GM18507 (cell line): ENCODE results near the gene SLC16A10.
"Not testable (repeated sequence)": the region's sequence is repeated elsewhere in the genome, so short reads cannot be mapped to it uniquely, and the experiment has no call there.

Source experiments
- DNase-seq: peaks from one replicate; pipeline ENCODE4 v3.0.0; 2011; ENCODE audit warnings: low read depth; ENCODE audit not compliant: insufficient read length; ENCODE audit errors: extremely low spot score
- FAIRE-seq: peaks from 2 replicates; lab custom pipeline; 2011; peaks lifted over from hg19 to GRCh38; lab: Jason Lieb, UNC

The SLC16A10 gene

GRCh38 chr6:111122458-111123286 lies 35.4 kb downstream of the SLC16A10 start:
- DNase-seq: no peak
- peak; percentile 54 for FAIRE-seq

GRCh38 chr6:111124406-111124805 lies 37.1 kb downstream of the SLC16A10 start:
- DNase-seq: no peak

DNA sequence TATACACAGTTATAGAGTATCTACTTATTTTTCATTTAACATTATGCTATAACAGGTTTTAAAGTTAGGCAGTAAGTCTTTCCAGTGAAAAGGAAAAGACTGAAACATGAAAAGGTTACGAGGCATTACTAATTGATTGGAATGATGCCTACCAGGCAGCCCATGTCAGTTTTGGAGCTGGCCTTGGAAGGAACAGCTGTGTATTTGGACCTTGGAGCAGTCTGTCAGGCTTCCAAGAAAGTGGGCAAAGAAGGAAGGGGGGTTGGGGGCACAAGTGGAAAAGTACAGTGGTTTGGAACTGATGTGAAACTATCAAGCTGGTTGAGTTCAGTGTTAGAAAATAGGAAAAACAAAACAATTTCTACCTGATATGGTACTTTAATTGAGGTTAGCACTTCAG lies 41.7 kb downstream of the SLC16A10 start:
- no peak for DNase-seq
- FAIRE-seq: no peak

More at GRCh38 chr6:111124406-111124805, 37.1 kb downstream of the SLC16A10 start:
- FAIRE-seq: no peak

- DNase-seq, FAIRE-seq: not testable (repeated sequence)
Observed at GRCh38 chr6:111131018-111131417, 43.7 kb downstream of the SLC16A10 start.

DNA sequence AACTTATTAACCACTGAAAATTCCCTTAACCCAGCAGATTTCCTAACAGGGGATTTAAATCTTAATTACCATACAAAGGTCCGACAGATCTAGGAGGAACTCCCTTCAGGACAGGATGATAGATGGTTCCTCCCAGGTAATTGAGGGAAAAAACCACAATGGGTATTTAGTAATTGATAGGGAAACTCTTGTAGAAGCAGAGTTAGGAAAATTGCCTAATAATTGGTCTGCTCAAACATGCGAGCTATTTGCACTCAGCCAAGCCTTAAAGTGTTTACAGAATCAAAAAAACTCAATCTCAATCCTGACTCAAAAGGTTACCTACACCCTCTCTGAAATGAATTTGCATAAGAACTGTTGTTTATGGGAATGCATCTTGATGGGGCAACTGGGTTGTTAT lies 45.4 kb downstream of the SLC16A10 start:
- FAIRE-seq: not testable (repeated sequence)

DNA sequence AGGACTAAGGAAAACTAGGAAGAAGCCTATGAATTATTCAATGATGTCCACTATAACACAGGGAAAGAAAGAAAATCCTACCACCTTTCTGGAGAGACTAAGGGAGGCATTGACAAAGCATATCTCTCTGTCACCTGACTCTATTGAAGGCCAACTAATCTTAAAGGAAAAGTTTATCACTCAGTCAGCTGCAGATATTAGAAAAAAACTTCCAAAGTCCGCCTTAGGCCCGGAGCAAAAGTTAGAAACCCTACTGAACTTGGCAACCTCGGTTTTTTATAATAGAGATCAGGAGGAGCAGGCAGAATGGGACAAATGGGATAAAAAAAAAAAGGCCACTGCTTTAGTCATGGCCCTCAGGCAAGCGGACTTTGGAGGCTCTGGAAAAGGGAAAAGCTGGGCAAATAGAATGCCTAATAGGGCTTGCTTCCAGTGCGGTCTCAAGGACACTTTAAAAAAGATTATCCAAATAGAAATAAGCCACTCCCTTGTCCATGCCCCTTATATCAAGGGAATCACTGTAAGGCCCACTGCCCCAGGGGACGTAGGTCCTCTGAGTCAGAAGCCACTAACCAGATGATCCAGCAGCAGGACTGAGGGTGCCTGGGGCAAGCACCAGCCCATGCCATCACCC lies 47.0 kb downstream of the SLC16A10 start:
- FAIRE-seq, DNase-seq: not testable (repeated sequence)

More for the DNA sequence above, 45.4 kb downstream of the SLC16A10 start:
- DNase-seq: not testable (repeated sequence)

DNA sequence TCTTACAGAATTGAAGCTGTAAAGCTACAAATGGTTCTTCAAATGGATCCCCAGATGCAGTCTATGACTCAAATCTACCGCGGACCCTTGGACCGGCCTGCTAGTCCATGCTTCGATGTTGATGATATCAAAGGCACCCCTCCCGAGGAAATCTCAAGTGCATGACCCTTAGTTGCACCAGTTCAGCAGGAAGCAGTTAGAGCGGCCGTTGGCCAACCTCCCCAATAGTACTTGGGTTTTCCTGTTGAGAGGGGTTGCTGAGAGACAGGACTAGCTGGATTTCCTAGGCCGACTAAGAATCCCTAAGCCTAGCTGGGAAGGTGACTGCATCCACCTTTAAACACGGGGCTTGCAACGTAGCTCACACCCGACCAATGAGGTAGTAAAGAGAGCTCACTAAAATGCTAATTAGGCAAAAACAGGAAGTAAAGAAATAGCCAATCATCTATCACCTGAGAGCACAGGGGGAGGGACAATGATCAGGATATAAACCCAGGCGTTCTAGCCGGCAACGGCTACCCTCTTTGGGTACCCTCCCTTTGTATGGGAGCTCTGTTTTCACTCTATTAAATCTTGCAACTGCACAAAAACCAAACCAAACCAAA lies 50.3 kb downstream of the SLC16A10 start:
- DNase-seq, FAIRE-seq: not testable (repeated sequence)

DNA sequence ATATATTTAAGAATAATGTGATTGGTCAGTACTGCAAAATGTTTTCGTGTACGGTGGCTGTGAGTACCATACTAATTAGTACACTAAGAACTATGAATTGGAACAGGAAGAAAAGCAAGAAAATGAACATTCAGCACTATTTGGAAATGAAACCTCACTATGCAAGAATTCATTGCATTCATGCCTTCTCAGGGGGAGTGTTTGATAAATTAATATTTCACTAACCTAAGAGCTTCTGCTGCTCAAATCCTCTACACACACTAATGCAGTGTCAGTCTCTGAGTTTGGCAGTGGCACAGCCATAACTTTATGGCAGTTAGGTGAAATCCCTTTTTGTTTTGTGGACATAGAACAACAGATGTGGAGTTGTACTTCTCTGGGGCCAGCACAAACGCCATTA lies 60.1 kb downstream of the SLC16A10 start:
- no peak for FAIRE-seq
- DNase-seq: no peak

DNA sequence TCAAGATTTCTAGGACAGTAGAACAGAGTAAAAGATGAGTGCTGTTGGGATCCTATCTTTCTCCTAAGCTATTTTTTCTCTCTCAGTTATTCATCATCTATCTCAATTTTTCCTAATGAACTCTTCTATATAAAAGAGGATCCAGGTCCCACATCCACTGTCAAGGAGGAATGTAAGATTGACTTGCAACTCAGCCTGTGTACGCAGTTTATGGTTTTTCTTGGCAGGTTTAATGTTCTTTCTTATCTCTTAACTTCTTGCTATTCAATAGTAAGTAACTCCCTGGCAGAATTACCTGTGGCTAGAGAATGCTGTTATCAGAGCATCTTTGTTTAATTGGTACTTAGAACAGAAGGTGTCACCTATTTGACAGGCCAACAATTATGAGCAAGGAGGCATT lies 60.8 kb downstream of the SLC16A10 start:
- no peak for FAIRE-seq
- DNase-seq: no peak

DNA sequence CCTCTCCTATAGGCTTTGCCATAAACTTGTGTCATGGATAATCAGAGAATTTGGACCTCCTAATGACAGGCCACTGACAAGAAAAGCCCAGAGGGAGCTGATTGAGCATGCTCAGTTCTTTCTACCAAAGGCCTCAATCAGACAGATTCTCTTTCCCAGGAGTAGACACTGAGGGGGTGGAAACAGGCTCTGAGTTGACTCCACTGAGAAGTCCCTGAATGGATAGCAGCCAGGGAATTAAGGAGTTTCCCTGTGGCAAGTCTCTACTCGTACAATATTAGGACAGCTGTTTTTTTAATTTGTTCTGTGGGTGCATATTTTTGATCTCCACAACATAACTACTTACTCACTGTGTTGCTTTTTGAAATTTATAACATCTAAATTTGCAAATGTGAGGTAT lies 63.3 kb downstream of the SLC16A10 start:
- FAIRE-seq: no peak

GRCh38 chr6:111154981-111155380 lies 67.7 kb downstream of the SLC16A10 start:
- no peak for DNase-seq
- no peak for FAIRE-seq

More for the DNA sequence above, 63.3 kb downstream of the SLC16A10 start:
- DNase-seq: no peak

GRCh38 chr6:111157412-111157811 lies 70.1 kb downstream of the SLC16A10 start:
- FAIRE-seq: no peak
- no peak for DNase-seq

- FAIRE-seq (no peak), DNase-seq (no peak)
Observed at GRCh38 chr6:111159633-111160032, 72.3 kb downstream of the SLC16A10 start.

DNA sequence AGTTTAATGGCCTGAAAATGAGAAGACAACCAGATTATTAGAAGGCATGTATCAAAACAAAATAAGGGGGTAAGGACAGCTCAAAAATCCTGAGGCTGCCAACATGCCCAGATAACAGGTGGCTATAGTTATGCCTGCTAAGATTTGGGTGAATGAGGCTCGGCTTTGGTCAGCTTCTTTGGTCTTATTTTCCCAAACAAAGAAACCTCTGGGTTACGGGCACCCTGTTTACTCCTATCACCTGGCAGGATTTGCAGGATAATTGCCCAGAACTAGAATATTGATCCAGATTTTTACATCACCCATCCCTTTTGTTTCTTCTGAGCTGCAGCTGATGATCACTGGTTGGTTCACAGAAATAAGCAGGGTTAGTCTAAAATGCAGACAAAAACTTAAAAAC lies 74.3 kb downstream of the SLC16A10 start:
- DNase-seq (no peak), FAIRE-seq (no peak)

- FAIRE-seq (no peak), DNase-seq (no peak)
Observed at GRCh38 chr6:111162504-111162903, 75.2 kb downstream of the SLC16A10 start.

- DNase-seq (no peak), FAIRE-seq (peak; percentile 47)
Observed at GRCh38 chr6:111171577-111172400, 84.5 kb downstream of the SLC16A10 start.

DNA sequence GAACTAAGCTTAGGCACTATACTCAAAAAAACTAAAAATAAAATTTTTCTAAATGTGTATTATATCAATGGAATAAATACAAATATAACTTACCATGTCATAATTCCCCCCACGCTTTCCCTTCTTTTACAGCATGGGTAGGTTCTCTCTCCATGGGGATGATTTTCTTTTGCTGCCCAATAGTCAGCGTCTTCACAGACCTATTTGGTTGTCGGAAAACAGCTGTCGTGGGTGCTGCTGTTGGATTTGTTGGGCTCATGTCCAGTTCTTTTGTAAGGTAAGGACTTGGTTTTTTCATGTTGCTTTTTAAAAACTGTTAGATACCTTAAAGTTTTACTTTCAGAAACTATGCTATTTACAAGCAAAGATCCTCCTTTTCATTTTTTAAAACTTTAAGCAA lies 85.3 kb downstream of the SLC16A10 start:
- DNase-seq (no peak), FAIRE-seq (no peak)

DNA sequence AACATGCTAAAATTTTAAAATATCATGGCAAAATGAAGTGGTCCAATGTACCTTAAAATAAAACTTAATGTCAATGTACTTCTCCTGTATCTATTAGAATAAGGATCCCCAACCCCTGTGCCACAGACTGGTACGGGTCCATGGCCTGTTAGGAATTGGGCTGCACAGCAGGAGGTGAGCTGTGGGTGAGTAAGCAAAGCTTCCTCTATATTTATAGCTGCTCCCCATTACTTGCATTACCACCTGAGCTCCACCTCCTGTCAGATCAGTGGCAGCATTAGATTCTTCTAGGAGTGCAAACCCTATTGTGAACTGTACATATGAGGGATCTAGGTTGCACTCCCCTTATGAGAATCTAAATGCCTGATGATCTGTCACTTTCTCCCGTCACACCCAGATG lies 86.0 kb downstream of the SLC16A10 start:
- peak; percentile 33 for FAIRE-seq
- no peak for DNase-seq

- FAIRE-seq (peak; percentile 21), DNase-seq (no peak)
Observed at GRCh38 chr6:111173946-111174345, 86.6 kb downstream of the SLC16A10 start.

- FAIRE-seq (no peak), DNase-seq (no peak)
Observed at GRCh38 chr6:111175109-111175508, 87.8 kb downstream of the SLC16A10 start.
